Smooth muscle cell (in vitro differentiated cells): Measurements from ENCODE around the gene LYST. TPM values are rescaled to one million over a fixed set of nuclear protein-coding genes. Genes with fewer than 3 reads are reported as not detected.

Experiments used
- DNase-seq: peaks from one replicate; lab custom pipeline; 2025; ENCODE audit not compliant: unreplicated experiment; lab: John Stamatoyannopoulos, UW
- H2AFZ ChIP-seq: fragments of 200-600 bp; sonication (generic); 2 replicates; pipeline ENCODE4 v1.6.0; 2016; ENCODE audit warnings: antibody characterized with exemption, low read depth, mild to moderate bottlenecking
- H3F3A ChIP-seq: fragments of 200-600 bp; sonication (generic); 2 replicates; pipeline ENCODE4 v1.6.0; 2017; ENCODE audit warnings: antibody characterized with exemption, low read depth
- H3K27ac ChIP-seq: fragments of 200-600 bp; sonication (generic); 2 replicates; pipeline ENCODE4 v1.5.1; 2016; ENCODE audit warnings: low read depth, mild to moderate bottlenecking
- H3K27me3 ChIP-seq: fragments of 200-600 bp; sonication (generic); 2 replicates; pipeline ENCODE4 v1.6.1; 2016; ENCODE audit warnings: low read depth, mild to moderate bottlenecking
- H3K36me3 ChIP-seq: fragments of 200-600 bp; sonication (generic); 2 replicates; pipeline ENCODE4 v1.5.1; 2016; ENCODE audit warnings: low read depth
- H3K4me1 ChIP-seq: fragments of 200-600 bp; sonication (generic); 2 replicates; pipeline ENCODE4 v1.5.1; 2016; ENCODE audit warnings: low read depth
- H3K4me2 ChIP-seq: fragments of 200-600 bp; sonication (generic); 2 replicates; pipeline ENCODE4 v1.6.0; 2016; ENCODE audit warnings: mild to moderate bottlenecking
- H3K4me3 ChIP-seq: fragments of 200-600 bp; sonication (generic); 2 replicates; pipeline ENCODE4 v1.5.1; 2016; ENCODE audit warnings: mild to moderate bottlenecking
- H3K79me2 ChIP-seq: fragments of 200-600 bp; sonication (generic); 2 replicates; pipeline ENCODE4 v1.6.0; 2016; ENCODE audit warnings: low read depth, mild to moderate bottlenecking
- H3K9ac ChIP-seq: fragments of 200-600 bp; sonication (generic); 2 replicates; pipeline ENCODE4 v1.6.0; 2016; ENCODE audit warnings: low read depth
- H3K9me3 ChIP-seq: fragments of 200-600 bp; sonication (generic); replicated peaks from 2 replicates; pipeline ENCODE4 v1.5.1; 2016; ENCODE audit warnings: low read depth
- H4K20me1 ChIP-seq: fragments of 200-600 bp; sonication (generic); 2 replicates; pipeline ENCODE4 v1.6.0; 2016; ENCODE audit warnings: low read depth
- WGBS: methylation state at CpG from one replicate; pipeline ENCODE4 v1.1.7; 2016; ENCODE audit warnings: low lambda C conversion rate; 5-methylcytosine and 5-hydroxymethylcytosine counted together
- polyA plus RNA-seq: library from polyadenylated mRNA; unstranded; fragments of >200 nt; fragmentation: Nextera tagmentation; extraction: Ambion mirVana; gene quantifications from 2 replicates; pipeline ENCODE4 v1.2.1, GENCODE V29; 2016
- total RNA-seq: library from RNA; depleted of rRNA; stranded (reverse); fragments of >200 nt; gene quantifications from 2 replicates; pipeline ENCODE4 v1.2.3, GENCODE V29; 2014
- TF ChIP-seq, protein P1 (sequence below): fragments of 200-600 bp; sonication (generic); IDR thresholded peaks from 2 replicates; pipeline ENCODE4 v1.5.1; 2017; ENCODE audit warnings: borderline replicate concordance, mild to moderate bottlenecking, antibody characterized with exemption; ENCODE audit not compliant: insufficient read depth, poor library complexity, severe bottlenecking

The LYST gene
- total and polyA plus RNA-seq, 2 experiments from 2014 or later, result 2.2 to 13.5 TPM

DNA sequence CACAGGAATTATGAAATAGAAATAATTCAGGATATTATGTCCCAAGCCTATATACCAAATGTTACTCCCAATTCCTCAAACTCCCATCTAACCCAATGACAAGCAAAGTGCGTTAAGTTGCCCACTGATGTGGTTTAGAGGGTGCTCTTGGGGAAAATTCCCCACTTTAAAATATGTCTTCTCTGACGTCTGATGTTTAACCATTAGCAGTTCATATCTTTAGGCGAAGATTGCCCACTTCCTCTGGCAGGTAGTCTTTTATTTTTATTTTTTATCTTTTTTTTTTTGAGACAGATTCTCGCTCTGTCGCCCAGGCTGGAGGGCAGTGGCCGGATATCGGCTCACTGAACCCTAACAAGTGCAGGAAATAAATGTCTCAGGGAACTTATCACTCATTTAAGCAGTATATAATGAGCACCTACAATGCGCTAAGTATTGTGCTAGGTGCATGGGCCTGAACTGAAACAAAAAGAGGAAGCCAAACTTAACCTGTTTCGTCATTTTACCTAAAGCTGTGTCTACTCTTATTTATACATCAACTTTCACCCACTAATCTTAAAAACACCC, 1.3 kb upstream of the LYST start:
- Histone ChIP-seq H2AFZ (peak overlapping the region; percentile 76), H3K79me2 (peaks cover 16% of the 10 kb centered on the region), H3K36me3 (no peaks in the 10 kb centered on the region), H3F3A (no peaks in the 10 kb centered on the region), H3K27ac (no peak overlapping the region), H3K4me1 (peaks cover 6% of the 10 kb centered on the region), H3K4me2 (peak overlapping the region; percentile 90), H3K9ac (no peak overlapping the region), H3K27me3 (peaks cover under 1% of the 10 kb centered on the region), H3K9me3 (no peaks in the 10 kb centered on the region), H4K20me1 (no peaks in the 10 kb centered on the region), H3K4me3 (peak overlapping the region; percentile 70)
- TF ChIP-seq, protein P1, sequence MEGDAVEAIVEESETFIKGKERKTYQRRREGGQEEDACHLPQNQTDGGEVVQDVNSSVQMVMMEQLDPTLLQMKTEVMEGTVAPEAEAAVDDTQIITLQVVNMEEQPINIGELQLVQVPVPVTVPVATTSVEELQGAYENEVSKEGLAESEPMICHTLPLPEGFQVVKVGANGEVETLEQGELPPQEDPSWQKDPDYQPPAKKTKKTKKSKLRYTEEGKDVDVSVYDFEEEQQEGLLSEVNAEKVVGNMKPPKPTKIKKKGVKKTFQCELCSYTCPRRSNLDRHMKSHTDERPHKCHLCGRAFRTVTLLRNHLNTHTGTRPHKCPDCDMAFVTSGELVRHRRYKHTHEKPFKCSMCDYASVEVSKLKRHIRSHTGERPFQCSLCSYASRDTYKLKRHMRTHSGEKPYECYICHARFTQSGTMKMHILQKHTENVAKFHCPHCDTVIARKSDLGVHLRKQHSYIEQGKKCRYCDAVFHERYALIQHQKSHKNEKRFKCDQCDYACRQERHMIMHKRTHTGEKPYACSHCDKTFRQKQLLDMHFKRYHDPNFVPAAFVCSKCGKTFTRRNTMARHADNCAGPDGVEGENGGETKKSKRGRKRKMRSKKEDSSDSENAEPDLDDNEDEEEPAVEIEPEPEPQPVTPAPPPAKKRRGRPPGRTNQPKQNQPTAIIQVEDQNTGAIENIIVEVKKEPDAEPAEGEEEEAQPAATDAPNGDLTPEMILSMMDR, result no peak
- DNase-seq, result no peak
- 92% methylated on average over 9 of the region's 9 CpGs for WGBS

DNA sequence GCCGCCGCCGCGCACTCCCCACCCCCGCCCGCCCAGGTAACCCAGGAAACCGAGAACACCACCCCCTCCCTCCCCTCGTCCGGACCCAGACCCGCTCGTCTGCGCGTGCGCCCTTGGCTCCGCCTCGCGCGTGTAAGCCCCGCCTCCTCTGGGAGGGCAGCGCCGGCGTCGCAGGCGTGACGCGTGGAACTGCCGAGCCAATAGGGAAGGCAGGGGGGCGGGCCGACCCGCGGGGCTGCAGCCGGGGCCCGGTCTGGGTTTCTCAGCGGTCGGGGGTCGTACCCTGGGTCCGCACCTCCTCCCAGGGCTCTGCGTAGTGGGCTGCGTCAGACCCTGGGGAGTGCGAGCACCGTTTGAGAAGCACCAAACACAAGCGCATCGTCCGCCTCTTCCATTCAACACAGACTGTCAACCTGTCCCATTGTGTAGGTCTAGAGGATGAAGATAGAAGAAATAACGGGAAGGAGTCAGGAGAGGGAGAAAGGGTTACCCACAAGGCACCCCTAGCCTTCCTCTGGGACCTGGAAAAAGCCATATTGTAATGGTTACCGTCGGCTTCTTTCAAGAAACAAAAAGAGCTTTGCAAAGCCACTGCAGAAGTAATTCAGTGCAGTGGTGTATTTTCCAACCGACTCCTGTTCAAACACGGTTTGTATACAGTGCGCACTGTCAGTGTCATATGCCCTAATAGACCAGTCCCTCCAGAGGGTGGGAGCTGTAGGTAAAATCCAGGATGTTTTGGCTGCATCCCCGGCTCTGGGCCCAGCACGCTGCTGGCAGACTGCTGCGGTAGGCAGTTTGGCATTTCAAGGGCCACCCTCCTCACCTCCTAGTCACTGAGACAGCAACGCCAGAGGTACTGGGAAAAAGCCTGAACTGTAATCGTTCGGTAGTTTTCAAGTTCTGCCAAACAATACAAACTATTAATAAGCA, 473 bp upstream of the LYST start:
- Histone ChIP-seq H3K36me3 (no peaks in the 10 kb centered on the region), H2AFZ (peak overlapping the region; percentile 77), H3K9ac (peak overlapping the region; percentile 93), H3K27ac (peak overlapping the region; percentile 79), H3K79me2 (peaks cover 21% of the 10 kb centered on the region), H3K9me3 (no peaks in the 10 kb centered on the region), H3K4me1 (peaks cover 6% of the 10 kb centered on the region), H3K27me3 (no peaks in the 10 kb centered on the region), H3K4me3 (peak overlapping the region; percentile 70), H3K4me2 (peak overlapping the region; percentile 90), H3F3A (no peaks in the 10 kb centered on the region), H4K20me1 (no peaks in the 10 kb centered on the region)
- 6% methylated on average over 36 of the region's 56 CpGs for WGBS
- DNase-seq, result peak; percentile 90
- TF ChIP-seq, protein P1, result no peak

DNA sequence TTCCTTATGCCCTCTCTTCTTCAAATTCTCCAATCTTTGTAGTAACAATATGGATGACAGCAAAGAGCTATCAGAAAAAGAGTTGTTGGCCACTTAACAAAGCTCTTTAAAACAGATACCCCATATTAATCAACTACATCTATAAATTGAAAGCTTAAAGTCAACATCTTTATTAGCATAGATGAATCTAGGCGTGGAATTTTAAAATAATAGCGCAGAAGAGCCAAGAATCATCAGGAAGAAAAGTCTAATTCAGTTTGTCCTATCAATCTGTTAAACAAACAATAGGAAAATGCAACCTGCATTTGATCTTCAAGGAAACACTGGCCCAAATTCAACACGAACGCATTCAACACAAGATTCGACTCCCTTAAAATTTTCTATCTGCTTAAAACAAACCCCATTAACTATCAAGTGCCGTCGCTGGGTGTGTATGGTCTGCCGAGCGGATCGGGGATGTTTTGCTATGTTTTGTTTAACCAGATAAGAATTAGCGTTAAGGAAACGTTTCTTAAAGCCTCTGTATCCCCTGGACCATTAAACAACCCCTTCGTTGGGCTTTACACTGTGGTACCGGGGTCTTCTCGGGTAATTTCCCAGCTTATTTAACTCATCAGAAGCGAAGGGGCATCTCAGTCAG, 1.0 kb downstream of the LYST start:
- peak overlapping the region; percentile 93 for H3K9ac ChIP-seq
- TF ChIP-seq, protein P1, result no peak
- H3K79me2 ChIP-seq, result peaks cover 32% of the 10 kb centered on the region

More for the DNA sequence above, 1.0 kb downstream of the LYST start:
- H3K4me1 ChIP-seq, result peaks cover 6% of the 10 kb centered on the region
- no peaks in the 10 kb centered on the region for H3K36me3 ChIP-seq
- H3K4me3 ChIP-seq, result peak overlapping the region; percentile 70
- peak overlapping the region; percentile 90 for H3K4me2 ChIP-seq
- DNase-seq, result no peak
- H3K9me3 ChIP-seq, result no peaks in the 10 kb centered on the region
- WGBS, result 11% methylated on average over 16 of the region's 16 CpGs
- peak overlapping the region; percentile 77 for H2AFZ ChIP-seq
- H4K20me1 ChIP-seq, result no peaks in the 10 kb centered on the region
- peak overlapping the region; percentile 79 for H3K27ac ChIP-seq
- no peaks in the 10 kb centered on the region for H3K27me3 ChIP-seq
- no peaks in the 10 kb centered on the region for H3F3A ChIP-seq
